GM18507 (cell line): ENCODE measurements around the gene CCNF.

ENCODE experiments used
- DNase-seq: peaks from one replicate; pipeline ENCODE4 v3.0.0; 2011; ENCODE audit warnings: low read depth; ENCODE audit not compliant: insufficient read length; ENCODE audit errors: extremely low spot score
- FAIRE-seq: peaks from 2 replicates; lab custom pipeline; 2011; peaks lifted over from hg19 to GRCh38; lab: Jason Lieb, UNC

The CCNF gene

GRCh38 chr16:2497116-2497630 lies 67.9 kb downstream of the CCNF start:
- no peak for DNase-seq
- FAIRE-seq, result no peak

- no peak for FAIRE-seq
- DNase-seq, result no peak
These were observed 68.6 kb downstream of the CCNF start for GRCh38 chr16:2497695-2498484.

- FAIRE-seq (no peak), DNase-seq (no peak)
These were observed 69.4 kb downstream of the CCNF start for GRCh38 chr16:2498531-2499253.

- FAIRE-seq, result no peak
- DNase-seq, result no peak
These were observed 70.2 kb downstream of the CCNF start for GRCh38 chr16:2499454-2499853.

GRCh38 chr16:2499890-2500429 lies 70.7 kb downstream of the CCNF start:
- DNase-seq (no peak), FAIRE-seq (no peak)

- DNase-seq (no peak), FAIRE-seq (no peak)
These were observed 71.2 kb downstream of the CCNF start for GRCh38 chr16:2500430-2500917.

GRCh38 chr16:2500918-2501750 lies 71.9 kb downstream of the CCNF start:
- peak; percentile 75 for DNase-seq
- FAIRE-seq, result peak; percentile 85

- no peak for DNase-seq
- no peak for FAIRE-seq
These were observed 73.0 kb downstream of the CCNF start for GRCh38 chr16:2501946-2502895.

- DNase-seq (no peak), FAIRE-seq (no peak)
These were observed 76.4 kb downstream of the CCNF start for GRCh38 chr16:2505695-2506094.

- FAIRE-seq, result peak; percentile 86
These were observed 77.9 kb downstream of the CCNF start for GRCh38 chr16:2507052-2507659.

GRCh38 chr16:2507665-2508064 lies 78.4 kb downstream of the CCNF start:
- FAIRE-seq (peak; percentile 33), DNase-seq (no peak)

More at GRCh38 chr16:2507052-2507659, 77.9 kb downstream of the CCNF start:
- no peak for DNase-seq
